HCT116 (cell line): Measurements from ENCODE around the gene ACOXL. TPM values are rescaled to one million over a fixed set of nuclear protein-coding genes. Genes with fewer than 3 reads are reported as not detected.

Source experiments
- ATAC-seq: fragments of 200-7000 bp; cut with Tn5 transposase; 2 replicates; pipeline ENCODE4 v1.9.1; 2020; ENCODE audit warnings: mild to moderate bottlenecking, moderate library complexity
- BruUV-seq: library from RNA; stranded (reverse); fragments of 400-500 nt; replicated peaks from 2 replicates; lab custom pipeline; 2021; lab: Mats Ljungman, UMichigan
- CTCF ChIA-PET: fragments of 300-600 bp; sonication (Branson Sonifier 250); formaldehyde crosslinking; loops from one replicate; lab custom pipeline; 2021; ENCODE audit warnings: antibody characterized with exemption; lab: Charles Lee
- POLR2A ChIA-PET: fragments of 300-600, 350-600 bp; sonication (Branson Sonifier 250); formaldehyde crosslinking; loops from one replicate; lab custom pipeline; 2021; ENCODE audit warnings: antibody characterized with exemption; lab: Charles Lee
- RAD21 ChIA-PET, 2 experiments: fragments of 300-600 bp; sonication (Branson Sonifier 250); formaldehyde crosslinking; loops; one replicate each; lab custom pipeline; 2023; ENCODE audit warnings: low total read pairs in 2 of 2; ENCODE audit not compliant: uncharacterized antibody in 2 of 2, unreplicated experiment in 2 of 2, low non-redundant PET in 1 of 2; lab: Charles Lee
- DNase-seq: peaks from one replicate; pipeline ENCODE4 v3.0.0-alpha.2; 2010; ENCODE audit warnings: low read depth, low spot score
- H2AFZ ChIP-seq: fragments of 200-600 bp; shearing (Covaris generic), sonication (generic); 2 replicates; pipeline ENCODE4 v1.6.1; 2017; ENCODE audit warnings: low read depth, mixed run types, mixed read lengths, antibody characterized with exemption, low read length; ENCODE audit not compliant: poor library complexity, severe bottlenecking
- H3K27ac ChIP-seq: 2 replicates; pipeline ENCODE4 v1.5.1; 2012; ENCODE audit warnings: low read depth, low read length
- H3K27me3 ChIP-seq: fragments of 200-600 bp; sonication (generic); 2 replicates; pipeline ENCODE4 v1.6.1; 2016; ENCODE audit warnings: mixed run types, low read length, mixed read lengths; ENCODE audit not compliant: insufficient read depth
- H3K36me3 ChIP-seq, 2 experiments: fragments of 200-500 bp in 1 of 2; fragments of 200-600 bp in 1 of 2; sonication (Bioruptor generic) in 1 of 2; sonication (generic) in 1 of 2; 2 replicates each; pipeline versions ENCODE4 v1.5.1 to v1.6.1; 2014 to 2016; ENCODE audit warnings: low read length in 2 of 2, inconsistent platforms in 1 of 2, mixed read lengths in 1 of 2, mixed run types in 1 of 2; ENCODE audit not compliant: insufficient read depth in 2 of 2, control insufficient read depth in 1 of 2
- H3K4me1 ChIP-seq, 2 experiments: fragments of 200-600 bp in 1 of 2; sonication (generic) in 1 of 2; 2 replicates each; pipeline versions ENCODE4 v1.5.1 to v1.6.1; 2012 to 2017; ENCODE audit warnings: low read length in 2 of 2, inconsistent platforms in 1 of 2, mild to moderate bottlenecking in 1 of 2, mixed read lengths in 1 of 2, mixed run types in 1 of 2, moderate library complexity in 1 of 2; ENCODE audit not compliant: insufficient read depth in 2 of 2, control insufficient read depth in 1 of 2
- H3K4me2 ChIP-seq: fragments of 200-600 bp; sonication (generic); 2 replicates; pipeline ENCODE4 v1.6.1; 2017; ENCODE audit warnings: mixed run types, low read length, mixed read lengths
- H3K4me3 ChIP-seq, 2 experiments: fragments of 200-600 bp in 1 of 2; sonication (generic) in 1 of 2; replicated peaks in 1 of 2; 2 replicates each; pipeline ENCODE4 v1.5.1; 2011 to 2016; ENCODE audit warnings: low read length in 2 of 2, control low read depth in 1 of 2, low read depth in 1 of 2, mild to moderate bottlenecking in 1 of 2, mixed read lengths in 1 of 2, mixed run types in 1 of 2
- H3K79me2 ChIP-seq: fragments of 200-600 bp; sonication (generic); 2 replicates; pipeline ENCODE4 v1.6.1; 2017; ENCODE audit warnings: mild to moderate bottlenecking, mixed run types, low read length, moderate library complexity, mixed read lengths; ENCODE audit not compliant: insufficient read depth
- H3K9ac ChIP-seq: fragments of 200-600 bp; sonication (generic); 2 replicates; pipeline ENCODE4 v1.6.1; 2016; ENCODE audit warnings: low read length, mixed read lengths
- H3K9me2 ChIP-seq: fragments of 200-600 bp; sonication (generic), shearing (Covaris generic); 2 replicates; pipeline ENCODE4 v1.6.1; 2017; ENCODE audit warnings: mixed run types, mild to moderate bottlenecking, moderate library complexity; ENCODE audit not compliant: insufficient read depth
- H3K9me3 ChIP-seq, 2 experiments: fragments of 200-500 bp in 1 of 2; fragments of 200-600 bp in 1 of 2; sonication (Bioruptor generic) in 1 of 2; sonication (generic) in 1 of 2; 2 replicates each; pipeline ENCODE4 v1.6.1; 2014 to 2017; ENCODE audit warnings: low read length in 2 of 2, mixed read lengths in 2 of 2, inconsistent platforms in 1 of 2, low read depth in 1 of 2, mild to moderate bottlenecking in 1 of 2, mixed run types in 1 of 2, moderate library complexity in 1 of 2; ENCODE audit not compliant: control insufficient read depth in 1 of 2, insufficient read depth in 1 of 2
- H4K20me1 ChIP-seq: fragments of 200-600 bp; sonication (generic), shearing (Covaris generic); 2 replicates; pipeline ENCODE4 v1.6.1; 2017; ENCODE audit warnings: mixed run types, mild to moderate bottlenecking, moderate library complexity; ENCODE audit not compliant: insufficient read depth
- JUND ChIP-seq: IDR thresholded peaks from 2 replicates; pipeline ENCODE4 v1.6.1; 2012
- POLR2A ChIP-seq: IDR thresholded peaks from 2 replicates; pipeline ENCODE4 v1.7.0; 2011; ENCODE audit warnings: borderline replicate concordance; ENCODE audit not compliant: insufficient read depth, insufficient read length; ENCODE audit errors: extremely low read depth
- POLR2AphosphoS5 ChIP-seq: IDR thresholded peaks from 2 replicates; pipeline ENCODE4 v1.6.1; 2011; ENCODE audit warnings: mild to moderate bottlenecking, low read depth, low read length, moderate library complexity
- SP1 ChIP-seq: IDR thresholded peaks from 2 replicates; pipeline ENCODE4 v1.6.1; 2012; ENCODE audit warnings: low read depth
- TCF7L2 ChIP-seq: IDR thresholded peaks from 2 replicates; pipeline ENCODE4 v1.7.0; 2011; ENCODE audit warnings: borderline replicate concordance, inconsistent platforms; ENCODE audit not compliant: insufficient read depth, insufficient read length; ENCODE audit errors: extremely low read depth
- ZFX ChIP-seq: fragments of 450-650 bp; IDR thresholded peaks from 2 replicates; pipeline ENCODE4 v1.6.1; 2017
- intact Hi-C: fragments of 100-400 bp; cut with micrococcal nuclease; formaldehyde crosslinking; loops from 2 replicates; pipeline ENCODE4 v1.10.0; 2022
- total RNA-seq: library from RNA; stranded (reverse); gene quantifications from one replicate; pipeline ENCODE4 v1.2.1, GENCODE V29; 2021; ENCODE audit not compliant: unreplicated experiment
- TF ChIP-seq, protein P1 (sequence below), 3 experiments: fragments of 200-600 bp in 1 of 3; sonication (generic) in 1 of 3; IDR thresholded peaks in 2 of 3; conservative IDR thresholded peaks in 1 of 3; 2 replicates each; pipeline ENCODE4 v1.5.1; 2012 to 2017; ENCODE audit warnings: low read depth in 2 of 3, low read length in 2 of 3, antibody characterized with exemption in 1 of 3, borderline replicate concordance in 1 of 3, control low read depth in 1 of 3, mild to moderate bottlenecking in 1 of 3, mixed read lengths in 1 of 3, mixed run types in 1 of 3, moderate library complexity in 1 of 3; ENCODE audit not compliant: insufficient read depth in 1 of 3

Gene ACOXL
- total RNA-seq, 1 experiment from 2014 or later: 5.5 TPM

DNA sequence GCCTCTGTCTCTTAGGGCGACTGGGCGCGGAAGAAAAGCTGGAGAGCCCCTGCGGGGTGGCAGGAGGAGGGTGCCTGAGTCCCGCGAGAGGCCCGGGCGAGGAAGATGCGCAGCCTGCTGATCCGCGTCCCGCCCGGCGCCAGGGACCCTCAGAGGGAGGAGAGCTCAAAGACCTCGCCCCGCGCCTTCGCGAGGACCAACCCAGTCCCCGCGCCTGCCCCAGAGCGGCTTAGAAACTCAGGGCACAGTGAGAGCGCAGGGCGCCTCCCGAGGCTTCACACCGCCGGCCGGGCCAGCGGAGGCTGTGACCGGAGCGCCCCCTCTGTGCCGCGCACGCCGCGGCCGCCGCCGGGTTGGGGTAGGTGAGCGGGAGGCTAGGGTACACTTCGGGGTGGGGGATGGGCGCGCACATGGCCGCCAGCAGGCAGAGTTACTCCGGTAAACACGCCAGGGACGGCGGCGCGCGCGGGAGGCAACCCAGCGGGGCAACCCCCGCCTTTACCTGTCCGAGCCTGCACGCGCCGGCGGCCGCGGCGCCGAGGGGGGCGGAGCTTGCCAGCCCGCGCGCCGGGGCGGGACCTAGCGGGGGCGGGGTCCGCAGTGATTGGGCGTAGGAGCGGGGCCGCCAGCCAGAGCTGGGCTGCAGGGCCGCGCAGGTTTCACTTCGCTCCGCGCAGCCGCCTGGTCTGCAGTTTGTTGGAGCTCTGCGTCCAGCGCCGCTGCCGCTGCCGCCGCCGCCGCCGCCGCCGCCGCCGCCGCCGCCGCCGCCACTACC lies 388.1 kb downstream of the ACOXL start, which contains the start of gene BCL2L11:
Gene BCL2L11, plus strand, starts transcription at position 662 of the 775 bp plus-strand sequence. CDS start 2,832 bp downstream, outside the sequence.
- peak within 1 kb of the TSS; percentile 41 for H2AFZ ChIP-seq
- peak; percentile 82 for DNase-seq
- intact Hi-C loops: no loop called here
- H3K4me2 ChIP-seq: peak within 1 kb of the TSS; percentile 100
- no TSS peak for BruUV-seq
- CTCF ChIA-PET: interaction anchor here (0.9 to 1.2 kb wide), 2 partner anchors 21 to 92 kb away, joined by 3 read pairs; no protein-coding TSS in a partner anchor
- H4K20me1 ChIP-seq: peaks cover 5% of the 10 kb centered on the region; the same call in 1 of the 2 replicates
- peaks cover 39% of the 10 kb centered on the region for H3K79me2 ChIP-seq
- H3K4me1 ChIP-seq: peaks cover 33 to 61% of the 10 kb centered on the region in 2 experiments
- H3K36me3 ChIP-seq: peaks cover 7 to 17% of the 10 kb centered on the region in 2 experiments; a peak in 3 of 4 replicates
- peak; percentile 68 for ATAC-seq
- peak within 1 kb of the TSS; percentile 91 for H3K9ac ChIP-seq
- H3K9me2 ChIP-seq: no peaks in the 10 kb centered on the region
- H3K27me3 ChIP-seq: no peaks in the 10 kb centered on the region
- H3K4me3 ChIP-seq: peak within 1 kb of the TSS; percentile 88 to 93
- TF ChIP-seq ZFX (0 out of 2 replicates have a peak, but pooled peaks have one; percentile 14), POLR2A (peak; percentile 95), TCF7L2 (peak; percentile 37), POLR2AphosphoS5 (peak; percentile 93), JUND (no peak), SP1 (no peak)
- TF ChIP-seq, protein P1, sequence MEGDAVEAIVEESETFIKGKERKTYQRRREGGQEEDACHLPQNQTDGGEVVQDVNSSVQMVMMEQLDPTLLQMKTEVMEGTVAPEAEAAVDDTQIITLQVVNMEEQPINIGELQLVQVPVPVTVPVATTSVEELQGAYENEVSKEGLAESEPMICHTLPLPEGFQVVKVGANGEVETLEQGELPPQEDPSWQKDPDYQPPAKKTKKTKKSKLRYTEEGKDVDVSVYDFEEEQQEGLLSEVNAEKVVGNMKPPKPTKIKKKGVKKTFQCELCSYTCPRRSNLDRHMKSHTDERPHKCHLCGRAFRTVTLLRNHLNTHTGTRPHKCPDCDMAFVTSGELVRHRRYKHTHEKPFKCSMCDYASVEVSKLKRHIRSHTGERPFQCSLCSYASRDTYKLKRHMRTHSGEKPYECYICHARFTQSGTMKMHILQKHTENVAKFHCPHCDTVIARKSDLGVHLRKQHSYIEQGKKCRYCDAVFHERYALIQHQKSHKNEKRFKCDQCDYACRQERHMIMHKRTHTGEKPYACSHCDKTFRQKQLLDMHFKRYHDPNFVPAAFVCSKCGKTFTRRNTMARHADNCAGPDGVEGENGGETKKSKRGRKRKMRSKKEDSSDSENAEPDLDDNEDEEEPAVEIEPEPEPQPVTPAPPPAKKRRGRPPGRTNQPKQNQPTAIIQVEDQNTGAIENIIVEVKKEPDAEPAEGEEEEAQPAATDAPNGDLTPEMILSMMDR (IDR thresholded peaks at IDR 0.05 in 2 of 3, conservative IDR thresholded peaks at IDR 0.05 in 1 of 3; ENCODE audit: borderline replicate concordance in 1 of 3, insufficient read depth in 1 of 3, low read depth in 2 of 3, low read length in 2 of 3): peak in 2 of 3 experiments; percentile 17 to 26; a peak in 1 of 6 replicates
- POLR2A ChIA-PET: interaction anchor here (0.6 to 1.4 kb wide), 15 partner anchors 10 to 579 kb away, joined by 3 to 7 read pairs (median 4); no protein-coding TSS in a partner anchor
- H3K9me3 ChIP-seq: no peaks in the 10 kb centered on the region
- H3K27ac ChIP-seq: peak within 1 kb of the TSS; percentile 81
- RAD21 ChIA-PET: interaction anchor here in 1 of 2 experiments (1.2 kb wide), 1 partner anchor 578 kb away, joined by 7 read pairs; no protein-coding TSS in a partner anchor
